ENCODE measurements around the gene NPY1R.

Gene NPY1R

GRCh38 chr4:163279713-163280112 lies 52.7 kb downstream of the NPY1R start:
- no peak for DNase-seq (ENCODE audit: low read depth in 2 of 2)

GRCh38 chr4:163274861-163275260 lies 57.5 kb downstream of the NPY1R start:
- no peak for DNase-seq (ENCODE audit: low read depth in 2 of 2)

Data from activated CD4-positive, alpha-beta T cell treated with anti-CD3 and anti-CD28 coated beads for 24 hours (primary cell).